Panc1 (cell line): Measurements from ENCODE around the gene CIC.

ENCODE experiments used
- POLR2AphosphoS5 ChIP-seq: IDR thresholded peaks from 2 replicates; pipeline ENCODE4 v1.6.1; 2012; ENCODE audit warnings: mild to moderate bottlenecking, low read depth, low read length, moderate library complexity
- TCF7L2 ChIP-seq: IDR thresholded peaks from 2 replicates; pipeline ENCODE4 v1.6.1; 2011; ENCODE audit warnings: mild to moderate bottlenecking, low read depth, low read length, inconsistent platforms
- TF ChIP-seq, protein P1 (sequence below): fragments of 450-650 bp; IDR thresholded peaks from 2 replicates; pipeline ENCODE4 v1.5.1; 2017; ENCODE audit warnings: mild to moderate bottlenecking

DNA sequence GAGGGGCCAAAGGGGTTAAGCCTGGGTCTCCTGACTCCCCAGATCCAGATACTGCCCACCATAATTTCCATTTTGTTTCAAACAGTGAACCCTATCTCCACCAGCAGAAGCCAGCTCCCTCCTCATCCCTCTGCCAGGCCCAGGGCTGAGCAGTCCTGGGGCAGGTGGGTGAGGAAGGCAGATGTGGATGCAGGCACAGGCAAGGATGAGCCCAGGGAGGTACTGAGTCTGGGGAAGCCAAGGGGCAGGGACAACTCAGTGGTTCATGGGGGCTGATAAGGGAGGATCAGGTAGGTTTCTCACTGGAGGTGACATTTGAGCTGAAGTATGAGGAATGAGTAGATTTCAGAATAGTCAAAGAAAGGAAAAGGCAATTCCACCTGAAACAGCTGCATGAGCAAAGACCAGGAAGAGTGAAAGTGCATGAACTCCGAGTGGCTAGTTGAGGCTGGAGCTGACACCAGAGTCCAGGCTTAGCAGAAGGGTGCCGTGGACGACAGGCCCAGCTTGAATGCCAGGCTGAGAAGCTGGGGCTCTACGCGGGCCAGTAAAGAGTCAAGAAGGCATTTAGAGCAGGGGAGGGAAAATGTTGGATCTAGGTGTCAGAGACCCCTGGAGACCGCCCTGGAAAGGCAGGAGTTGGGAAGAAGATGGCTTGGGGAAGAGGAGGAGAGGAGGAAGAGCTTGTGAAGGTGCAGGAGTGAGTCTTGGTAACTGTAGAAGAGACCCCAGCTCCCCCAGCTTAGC, 10.3 kb downstream of the CIC start:
- TF ChIP-seq, protein P1, sequence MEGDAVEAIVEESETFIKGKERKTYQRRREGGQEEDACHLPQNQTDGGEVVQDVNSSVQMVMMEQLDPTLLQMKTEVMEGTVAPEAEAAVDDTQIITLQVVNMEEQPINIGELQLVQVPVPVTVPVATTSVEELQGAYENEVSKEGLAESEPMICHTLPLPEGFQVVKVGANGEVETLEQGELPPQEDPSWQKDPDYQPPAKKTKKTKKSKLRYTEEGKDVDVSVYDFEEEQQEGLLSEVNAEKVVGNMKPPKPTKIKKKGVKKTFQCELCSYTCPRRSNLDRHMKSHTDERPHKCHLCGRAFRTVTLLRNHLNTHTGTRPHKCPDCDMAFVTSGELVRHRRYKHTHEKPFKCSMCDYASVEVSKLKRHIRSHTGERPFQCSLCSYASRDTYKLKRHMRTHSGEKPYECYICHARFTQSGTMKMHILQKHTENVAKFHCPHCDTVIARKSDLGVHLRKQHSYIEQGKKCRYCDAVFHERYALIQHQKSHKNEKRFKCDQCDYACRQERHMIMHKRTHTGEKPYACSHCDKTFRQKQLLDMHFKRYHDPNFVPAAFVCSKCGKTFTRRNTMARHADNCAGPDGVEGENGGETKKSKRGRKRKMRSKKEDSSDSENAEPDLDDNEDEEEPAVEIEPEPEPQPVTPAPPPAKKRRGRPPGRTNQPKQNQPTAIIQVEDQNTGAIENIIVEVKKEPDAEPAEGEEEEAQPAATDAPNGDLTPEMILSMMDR, result no peak
- TF ChIP-seq TCF7L2, result no peak
- no peak for TF ChIP-seq POLR2AphosphoS5
